ENCODE results near the gene RAB2B.

RAB2B gene

GRCh38 chr14:21428930-21429329 is 47.8 kb downstream of the RAB2B start:
- Histone ChIP-seq H3K27ac (ENCODE audit: low read length) (no peak overlapping the region), H3K4me2 (ENCODE audit: low read depth, low read length) (no peak overlapping the region), H3K9ac (ENCODE audit: low read length) (no peak overlapping the region), H3K9me2 (replicated peaks; ENCODE audit: insufficient read depth, low read length) (no peaks in the 10 kb centered on the region), H3K9me3 (replicated peaks; ENCODE audit: insufficient read depth, low read length) (no peaks in the 10 kb centered on the region), H2AFZ (ENCODE audit: low read length) (no peak overlapping the region), H3K4me3 (ENCODE audit: low read length) (no peak overlapping the region), H3K79me2 (ENCODE audit: low read length) (peaks cover 19% of the 10 kb centered on the region), H3K36me3 (replicated peaks; ENCODE audit: insufficient read depth, low read length) (peaks cover 2% of the 10 kb centered on the region; the same call in 1 of the 2 replicates), H4K20me1 (ENCODE audit: insufficient read depth, low read length) (no peaks in the 10 kb centered on the region), H3K27me3 (replicated peaks; ENCODE audit: insufficient read depth, low read length) (no peaks in the 10 kb centered on the region), H3F3A (ENCODE audit: insufficient read depth, low read length) (no peaks in the 10 kb centered on the region), H3K4me1 (ENCODE audit: low read length) (no peaks in the 10 kb centered on the region)
- TF ChIP-seq CTCF (IDR thresholded peaks at IDR 0.05; ENCODE audit: low read length): no peak
- no peak for TF ChIP-seq EZH2 (optimal IDR thresholded peaks at IDR 0.05; ENCODE audit: low read depth, low read length)
- no peak for TF ChIP-seq EZH2phosphoT487 (IDR thresholded peaks at IDR 0.05; ENCODE audit: low read length)
- DNase-seq: no peak

- Histone ChIP-seq H3K36me3 (replicated peaks; ENCODE audit: insufficient read depth, low read length) (peaks cover 2% of the 10 kb centered on the region; the same call in 1 of the 2 replicates), H3F3A (ENCODE audit: insufficient read depth, low read length) (no peaks in the 10 kb centered on the region), H3K9me3 (replicated peaks; ENCODE audit: insufficient read depth, low read length) (no peaks in the 10 kb centered on the region), H3K27me3 (replicated peaks; ENCODE audit: insufficient read depth, low read length) (no peaks in the 10 kb centered on the region), H3K4me3 (ENCODE audit: low read length) (no peak overlapping the region), H2AFZ (ENCODE audit: low read length) (no peak overlapping the region), H3K9ac (ENCODE audit: low read length) (no peak overlapping the region), H4K20me1 (ENCODE audit: insufficient read depth, low read length) (no peaks in the 10 kb centered on the region), H3K4me1 (ENCODE audit: low read length) (no peaks in the 10 kb centered on the region), H3K79me2 (ENCODE audit: low read length) (peaks cover 3% of the 10 kb centered on the region), H3K9me2 (replicated peaks; ENCODE audit: insufficient read depth, low read length) (no peaks in the 10 kb centered on the region), H3K4me2 (ENCODE audit: low read depth, low read length) (no peak overlapping the region), H3K27ac (ENCODE audit: low read length) (no peak overlapping the region)
- no peak for DNase-seq
- no peak for TF ChIP-seq EZH2 (optimal IDR thresholded peaks at IDR 0.05; ENCODE audit: low read depth, low read length)
- TF ChIP-seq EZH2phosphoT487 (IDR thresholded peaks at IDR 0.05; ENCODE audit: low read length): no peak
- no peak for TF ChIP-seq CTCF (IDR thresholded peaks at IDR 0.05; ENCODE audit: low read length)
These were observed 50.1 kb downstream of the RAB2B start for GRCh38 chr14:21426692-21427091.

GRCh38 chr14:21419528-21419927 is 57.2 kb downstream of the RAB2B start:
- H3K9ac ChIP-seq (ENCODE audit: low read length): no peak overlapping the region
- H3K9me3 ChIP-seq (replicated peaks; ENCODE audit: insufficient read depth, low read length): no peaks in the 10 kb centered on the region
- no peaks in the 10 kb centered on the region for H3K36me3 ChIP-seq (replicated peaks; ENCODE audit: insufficient read depth, low read length)

More at GRCh38 chr14:21419528-21419927, 57.2 kb downstream of the RAB2B start:
- Histone ChIP-seq H3K79me2 (ENCODE audit: low read length) (no peaks in the 10 kb centered on the region), H4K20me1 (ENCODE audit: insufficient read depth, low read length) (no peaks in the 10 kb centered on the region), H3K4me3 (ENCODE audit: low read length) (no peak overlapping the region), H3K27ac (ENCODE audit: low read length) (no peak overlapping the region), H3K9me2 (replicated peaks; ENCODE audit: insufficient read depth, low read length) (no peaks in the 10 kb centered on the region), H3F3A (ENCODE audit: insufficient read depth, low read length) (no peaks in the 10 kb centered on the region), H3K4me2 (ENCODE audit: low read depth, low read length) (no peak overlapping the region), H3K4me1 (ENCODE audit: low read length) (no peaks in the 10 kb centered on the region), H2AFZ (ENCODE audit: low read length) (no peak overlapping the region), H3K27me3 (replicated peaks; ENCODE audit: insufficient read depth, low read length) (no peaks in the 10 kb centered on the region)
- TF ChIP-seq EZH2 (optimal IDR thresholded peaks at IDR 0.05; ENCODE audit: low read depth, low read length) (no peak), EZH2phosphoT487 (IDR thresholded peaks at IDR 0.05; ENCODE audit: low read length) (no peak), CTCF (IDR thresholded peaks at IDR 0.05; ENCODE audit: low read length) (no peak)
- DNase-seq: no peak

All from MM.1S (cell line).